ENCODE results near the gene SFTPA1. TPM values are rescaled to one million over a fixed set of nuclear protein-coding genes. Genes with fewer than 3 reads are reported as not detected.
"Not testable (repeated sequence)": the region's sequence is repeated elsewhere in the genome, so short reads cannot be mapped to it uniquely, and the experiment has no call there.

SFTPA1 gene
- 6.3 TPM for total RNA-seq

- no peak for DNase-seq (ENCODE audit: low spot score)
- ATAC-seq = no peak
- intact Hi-C loops (cut with DNase I) = no loop called here
These were observed at the start of gene SFTPA1 for GRCh38 chr10:79610601-79611191. Gene SFTPA1 (plus strand): TSS chr10:79610939. CDS start chr10:79611826, 887 bp downstream.

DNA sequence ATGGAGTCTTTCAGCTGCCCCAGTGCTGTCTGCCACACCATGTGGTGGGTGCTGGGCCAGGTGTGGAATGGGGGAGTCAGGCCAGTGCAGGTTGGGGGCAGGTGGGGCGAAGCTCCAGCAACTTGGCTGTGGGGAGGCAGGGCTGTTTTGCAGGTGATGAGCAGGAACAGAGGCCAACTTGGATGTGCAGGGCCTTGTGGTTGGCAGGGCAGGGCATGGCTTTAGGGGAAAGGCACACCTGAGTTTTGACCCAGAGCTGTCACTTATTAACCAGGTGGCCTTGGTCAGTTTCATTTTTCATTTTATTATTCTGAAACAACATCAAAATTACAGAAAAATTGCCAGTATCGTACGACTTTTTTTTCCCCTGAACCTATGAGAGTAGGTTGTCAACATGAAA is 49.5 kb upstream of the SFTPA1 start:
- no peak for DNase-seq (ENCODE audit: low spot score)
- intact Hi-C loops (cut with DNase I) = no loop called here
- ATAC-seq = no peak

DNA sequence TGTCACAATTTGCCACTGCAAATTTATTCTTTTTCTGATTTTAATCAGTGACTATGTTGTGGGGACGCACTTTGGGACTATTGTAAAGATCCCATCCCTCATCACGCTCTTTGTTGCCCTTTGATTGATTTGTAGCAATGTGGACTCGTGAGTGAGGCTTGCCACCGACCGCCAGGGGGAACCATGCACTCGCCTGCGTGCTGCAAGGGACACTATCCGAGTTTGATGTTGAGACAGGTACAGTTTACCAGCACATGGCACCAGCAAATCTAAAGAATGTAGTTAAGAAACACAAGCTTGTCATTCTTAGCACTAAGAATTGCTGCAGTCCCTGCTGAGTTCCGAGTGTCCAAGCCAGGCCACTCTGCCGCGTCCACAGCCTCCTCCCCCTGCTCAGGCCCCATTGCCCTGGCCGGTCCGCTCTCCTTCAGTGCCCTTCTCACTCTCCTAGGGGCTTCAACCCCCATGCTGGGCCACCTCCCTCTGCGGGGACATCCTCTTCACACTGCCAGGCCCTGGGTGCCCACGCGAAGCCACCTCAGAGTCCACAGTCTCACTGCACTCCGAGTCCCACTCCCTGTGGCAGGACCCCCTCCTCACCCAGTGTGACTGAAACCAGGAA is 48.5 kb upstream of the SFTPA1 start:
- ATAC-seq (peak; percentile 78), DNase-seq (ENCODE audit: low spot score) (peak; percentile 80)
- intact Hi-C loops (cut with DNase I) = no loop called here

DNA sequence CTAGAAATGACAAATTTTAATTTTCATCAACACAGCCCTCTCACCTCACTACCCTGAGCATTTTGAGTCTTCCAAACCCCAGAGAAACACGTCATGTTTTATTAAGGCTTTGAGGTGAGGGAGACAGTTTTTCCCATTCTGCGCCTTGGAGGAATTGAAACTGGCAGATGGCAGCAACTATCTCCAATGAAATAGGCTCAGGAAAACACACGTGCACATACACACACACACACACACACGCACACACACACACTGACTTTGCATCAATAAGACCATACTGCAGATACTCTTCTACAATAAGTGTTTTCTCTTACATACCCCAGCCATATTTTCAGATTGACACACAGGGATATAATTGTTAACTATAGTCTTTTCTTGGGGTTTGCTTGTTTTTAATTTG is 47.3 kb upstream of the SFTPA1 start:
- intact Hi-C loops (cut with DNase I) = no loop called here
- DNase-seq (ENCODE audit: low spot score) = no peak
- ATAC-seq = no peak

- intact Hi-C loops (cut with DNase I); ATAC-seq; DNase-seq (ENCODE audit: low spot score): not testable (repeated sequence)
These were observed 40.1 kb upstream of the SFTPA1 start for GRCh38 chr10:79570624-79571023.

DNA sequence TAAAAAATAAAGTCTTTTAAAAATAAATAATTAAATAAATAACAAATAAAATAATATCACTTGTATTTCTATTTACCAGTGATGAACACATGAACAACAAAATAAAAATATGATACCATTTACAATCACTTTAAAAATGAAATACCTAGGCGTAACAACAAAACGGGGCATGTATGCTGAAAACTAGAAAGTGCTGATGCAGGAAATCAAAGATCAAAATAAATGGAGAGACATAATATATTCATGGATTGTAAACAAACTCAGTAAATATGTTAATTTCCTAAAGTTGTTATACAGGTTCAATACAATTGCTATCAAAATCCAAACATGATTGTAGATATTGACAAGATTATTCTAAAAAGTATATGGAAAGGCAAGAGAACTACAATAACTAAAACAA is 31.4 kb upstream of the SFTPA1 start:
- no peak for DNase-seq (ENCODE audit: low spot score)
- intact Hi-C loops (cut with DNase I) = no loop called here
- ATAC-seq = no peak

DNA sequence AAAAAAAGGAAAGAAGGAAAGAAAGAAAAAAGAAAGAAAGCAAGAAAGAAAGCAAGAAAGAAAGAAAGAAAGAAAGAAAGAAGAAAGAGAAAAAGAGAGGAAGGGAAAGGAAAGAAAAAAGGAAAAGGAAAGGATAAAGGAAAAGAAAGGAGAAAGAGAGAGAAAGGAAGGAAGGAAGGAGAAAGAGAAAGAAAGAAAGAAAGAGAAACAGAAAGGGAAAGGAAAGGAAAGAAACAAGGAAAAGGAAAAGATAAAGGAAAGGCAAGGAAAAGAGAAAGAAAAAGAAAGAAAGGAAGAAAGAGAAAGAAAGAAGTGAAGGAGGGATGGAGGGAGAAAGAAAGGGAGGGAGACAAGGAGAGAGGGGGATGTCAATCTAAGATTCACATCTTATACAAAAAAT is 29.7 kb upstream of the SFTPA1 start:
- ATAC-seq = no peak
- intact Hi-C loops (cut with DNase I) = no loop called here
- no peak for DNase-seq (ENCODE audit: low spot score)

DNA sequence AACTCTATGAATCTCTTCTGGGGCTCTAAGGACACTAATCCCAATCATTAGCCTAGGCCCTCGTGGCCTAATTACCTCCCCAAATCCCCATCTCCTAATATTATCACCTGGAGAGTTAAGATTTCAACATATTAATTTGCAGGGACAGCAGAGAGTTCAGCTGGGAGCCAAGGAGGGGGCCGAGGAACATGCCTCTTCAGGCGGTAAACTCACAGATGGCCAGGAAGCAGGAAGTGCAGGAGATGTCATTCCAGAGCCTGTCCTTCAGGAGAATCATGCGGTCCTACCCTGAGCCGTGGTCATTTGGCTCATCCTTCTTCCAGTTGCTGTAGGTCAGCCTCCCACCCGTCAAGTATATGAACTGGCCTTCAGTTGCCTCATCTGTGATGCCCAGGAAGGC is 28.6 kb upstream of the SFTPA1 start:
- intact Hi-C loops (cut with DNase I) = no loop called here
- ATAC-seq = no peak
- no peak for DNase-seq (ENCODE audit: low spot score)

- not testable (repeated sequence) for ATAC-seq; DNase-seq (ENCODE audit: low spot score)
These were observed 27.8 kb upstream of the SFTPA1 start for GRCh38 chr10:79582954-79583353.

DNA sequence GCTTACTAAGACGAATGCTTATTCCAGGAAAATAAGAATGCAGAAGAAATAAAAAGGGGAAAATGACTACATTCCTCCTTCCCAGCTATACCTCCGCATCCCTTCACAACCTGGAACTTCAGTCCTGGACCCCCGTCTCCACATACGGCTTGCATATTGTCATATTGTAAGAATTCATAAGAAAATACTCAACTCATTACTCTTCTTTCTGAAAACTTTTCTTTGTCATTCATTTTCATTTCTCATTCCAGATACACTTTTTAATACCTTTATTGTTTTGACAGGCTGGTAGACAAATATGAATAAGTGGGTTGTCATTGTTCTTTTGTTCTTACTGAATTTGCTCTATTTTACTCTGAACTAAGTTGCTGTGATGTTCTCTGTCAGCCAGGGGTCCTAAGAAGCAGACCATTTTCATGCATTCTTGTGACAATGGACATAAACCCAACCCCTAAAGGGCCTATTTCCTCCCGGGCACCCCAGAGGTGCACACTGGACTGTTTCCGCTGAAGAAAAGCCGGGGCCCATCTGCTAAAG is 27.2 kb upstream of the SFTPA1 start:
- ATAC-seq (no peak), DNase-seq (ENCODE audit: low spot score) (no peak)
- intact Hi-C loops (cut with DNase I) = no loop called here

More at GRCh38 chr10:79582954-79583353, 27.8 kb upstream of the SFTPA1 start:
- intact Hi-C loops (cut with DNase I) = not testable (repeated sequence)

- DNase-seq (ENCODE audit: low spot score) (no peak), ATAC-seq (no peak)
- intact Hi-C loops (cut with DNase I) = no loop called here
These were observed 24.7 kb upstream of the SFTPA1 start for GRCh38 chr10:79585870-79586527.

DNA sequence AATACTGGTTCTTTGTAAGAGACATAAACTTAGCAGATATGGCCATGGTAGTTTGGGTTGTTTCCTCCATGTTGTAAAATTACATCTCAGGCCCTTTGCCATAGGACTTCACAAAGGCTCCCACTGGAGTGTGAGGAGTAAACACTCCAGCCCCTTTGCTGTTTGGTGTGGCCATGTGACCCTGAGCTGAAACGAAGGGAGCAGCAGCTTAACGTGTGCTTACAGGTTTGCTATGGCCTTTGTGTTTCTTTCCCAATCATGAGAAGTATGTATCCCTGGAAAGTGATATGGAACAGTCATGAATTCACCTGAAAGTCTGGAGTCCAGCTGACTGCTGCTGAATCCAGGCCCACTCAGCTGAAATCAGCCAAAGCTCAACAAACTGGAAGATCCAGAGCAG is 23.8 kb upstream of the SFTPA1 start:
- no peak for ATAC-seq
- no peak for DNase-seq (ENCODE audit: low spot score)
- intact Hi-C loops (cut with DNase I) = no loop called here

GRCh38 chr10:79588800-79589199 is 21.9 kb upstream of the SFTPA1 start:
- intact Hi-C loops (cut with DNase I) = no loop called here
- no peak for ATAC-seq
- DNase-seq (ENCODE audit: low spot score) = no peak

- no peak for DNase-seq (ENCODE audit: low spot score)
- no peak for ATAC-seq
- intact Hi-C loops (cut with DNase I) = no loop called here
These were observed 17.4 kb upstream of the SFTPA1 start for GRCh38 chr10:79593377-79593776.

GRCh38 chr10:79594565-79594964 is 16.2 kb upstream of the SFTPA1 start:
- DNase-seq (ENCODE audit: low spot score); ATAC-seq; intact Hi-C loops (cut with DNase I): not testable (repeated sequence)

GRCh38 chr10:79595510-79595909 is 15.2 kb upstream of the SFTPA1 start:
- intact Hi-C loops (cut with DNase I) = no loop called here
- no peak for DNase-seq (ENCODE audit: low spot score)
- ATAC-seq = no peak

DNA sequence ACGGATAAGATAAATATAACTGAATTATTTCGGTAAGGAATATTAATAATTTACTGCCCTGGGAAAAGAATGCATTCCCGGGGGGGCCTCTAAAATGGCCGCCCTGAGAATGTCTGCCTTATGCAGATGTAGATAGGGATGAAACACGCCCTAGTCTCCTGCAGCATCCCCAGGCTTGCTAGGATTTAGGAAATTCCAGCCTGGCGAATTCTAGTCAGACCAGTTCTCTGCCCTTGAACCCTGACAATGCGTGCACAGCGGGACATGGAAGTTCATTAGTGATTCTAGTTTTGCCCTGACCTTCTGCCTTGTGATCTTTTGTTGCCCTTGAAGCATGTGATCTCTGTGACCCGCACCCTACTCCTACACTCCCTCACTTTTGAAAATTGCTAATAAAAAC is 11.1 kb upstream of the SFTPA1 start:
- intact Hi-C loops (cut with DNase I); DNase-seq (ENCODE audit: low spot score); ATAC-seq: not testable (repeated sequence)

- DNase-seq (ENCODE audit: low spot score) (no peak), ATAC-seq (no peak)
- intact Hi-C loops (cut with DNase I) = no loop called here
These were observed 8.8 kb upstream of the SFTPA1 start for GRCh38 chr10:79601939-79602338.

DNA sequence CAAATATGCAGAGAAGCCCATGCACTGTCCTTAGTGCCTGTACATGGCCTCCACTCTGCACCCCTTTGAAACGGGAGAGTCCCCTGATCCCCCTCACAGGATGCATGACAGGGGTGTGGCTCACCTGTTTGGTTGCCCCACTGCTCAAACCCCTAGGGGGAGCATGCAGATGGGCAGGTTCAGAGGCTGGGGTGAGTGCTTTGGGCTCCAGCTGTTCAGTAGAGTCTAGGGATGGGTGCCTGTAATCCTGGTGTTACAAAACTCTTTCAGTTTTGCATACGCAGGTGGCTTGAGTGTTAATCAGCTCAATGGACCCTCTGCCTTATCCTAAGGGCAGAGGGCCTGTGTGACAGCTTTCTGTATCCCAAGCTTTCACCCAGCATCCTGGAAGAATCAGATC is 7.8 kb upstream of the SFTPA1 start:
- no peak for DNase-seq (ENCODE audit: low spot score)
- ATAC-seq = no peak
- intact Hi-C loops (cut with DNase I) = no loop called here

GRCh38 chr10:79604294-79604693 is 6.4 kb upstream of the SFTPA1 start:
- intact Hi-C loops (cut with DNase I) = no loop called here
- no peak for DNase-seq (ENCODE audit: low spot score)
- no peak for ATAC-seq
